ENCODE measurements around the gene MSANTD4.
A peak's percentile ranks its signal among the peaks of the same experiment; 100 is the strongest.
"Not testable (repeated sequence)": the region's sequence is repeated elsewhere in the genome, so short reads cannot be mapped to it uniquely, and the experiment has no call there.

The MSANTD4 gene

DNA sequence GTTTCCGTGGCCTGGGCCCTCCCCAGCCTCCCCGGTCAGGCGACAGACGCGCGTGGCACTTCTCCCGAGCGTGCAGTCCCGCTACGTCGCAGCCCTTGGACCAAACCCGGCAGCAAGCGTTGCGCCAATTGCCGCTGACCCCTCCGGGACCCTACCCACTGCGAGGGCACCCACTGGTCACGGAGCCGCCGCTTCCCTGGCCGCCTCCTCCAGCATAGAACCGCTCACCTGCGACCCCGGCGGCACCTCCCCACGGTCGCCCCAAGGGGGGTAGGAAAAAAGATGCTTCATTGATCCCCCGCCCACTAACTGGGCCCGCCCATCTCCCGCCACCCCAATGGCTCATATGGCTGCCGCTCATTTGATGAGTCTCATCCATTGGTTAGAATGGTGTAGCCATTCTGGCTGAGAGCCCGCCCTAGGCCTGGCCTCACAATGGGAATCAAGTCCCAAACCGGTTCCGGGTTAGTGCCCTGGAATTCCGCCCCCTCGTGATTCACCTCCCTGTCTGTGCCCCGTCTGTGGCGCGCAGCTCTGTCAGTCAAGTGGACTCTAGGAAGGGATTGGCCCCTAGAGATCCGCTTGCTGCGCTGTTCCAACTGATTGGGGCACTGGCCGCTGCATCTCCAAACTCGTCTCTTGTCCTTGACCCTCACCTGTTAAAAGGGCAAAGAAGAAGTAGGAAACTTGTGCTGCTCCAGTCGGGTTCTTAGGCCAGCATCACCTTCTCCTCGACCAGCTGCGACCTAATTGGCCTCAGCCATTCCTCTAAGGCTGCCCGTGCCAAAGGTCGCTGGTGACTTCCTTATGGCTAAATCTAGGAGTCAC is at the start of gene MSANTD4:
Gene MSANTD4, minus strand, starts transcription at position 274 of the 828 bp plus-strand sequence. CDS start 11,323 bp downstream, outside the sequence.
- DNase-seq, result peak; percentile 99

DNA sequence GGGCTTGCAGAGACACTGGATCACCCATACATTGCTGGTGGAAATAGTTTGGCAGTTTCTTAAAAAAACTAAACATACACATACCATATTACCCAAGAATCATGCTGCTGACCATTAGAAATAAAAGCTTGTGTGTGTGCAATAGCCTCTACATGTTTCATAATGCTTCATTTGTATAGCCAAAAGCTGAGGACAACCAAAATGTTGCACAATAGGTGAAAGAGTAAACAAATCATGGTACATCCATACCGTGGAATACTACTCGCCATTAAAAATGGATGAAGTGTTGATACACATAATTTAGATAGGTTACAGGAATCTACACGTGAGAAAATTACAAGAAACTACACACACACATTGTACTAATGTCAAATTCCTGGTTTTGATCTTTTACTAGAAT is 48.6 kb upstream of the MSANTD4 start:
- no peak for DNase-seq

DNA sequence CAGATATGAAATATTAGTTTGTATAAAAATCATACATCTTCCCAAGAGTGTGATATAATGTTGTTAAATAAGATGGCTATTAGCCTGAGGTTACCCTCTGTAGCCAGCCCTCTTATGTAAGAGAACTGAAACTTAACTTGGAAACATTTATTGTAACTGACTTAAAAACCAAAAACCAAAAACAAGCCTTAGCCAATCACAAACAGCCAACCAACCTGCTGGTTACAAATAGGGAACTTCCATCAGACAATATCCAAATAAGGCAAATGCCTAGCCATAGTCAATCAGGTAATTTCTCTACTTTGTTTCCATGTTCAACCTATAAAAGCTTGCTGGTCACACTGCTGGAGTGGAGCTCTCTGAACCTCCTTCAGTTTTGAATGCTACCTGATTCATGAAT is 41.0 kb upstream of the MSANTD4 start:
- no peak for DNase-seq

DNA sequence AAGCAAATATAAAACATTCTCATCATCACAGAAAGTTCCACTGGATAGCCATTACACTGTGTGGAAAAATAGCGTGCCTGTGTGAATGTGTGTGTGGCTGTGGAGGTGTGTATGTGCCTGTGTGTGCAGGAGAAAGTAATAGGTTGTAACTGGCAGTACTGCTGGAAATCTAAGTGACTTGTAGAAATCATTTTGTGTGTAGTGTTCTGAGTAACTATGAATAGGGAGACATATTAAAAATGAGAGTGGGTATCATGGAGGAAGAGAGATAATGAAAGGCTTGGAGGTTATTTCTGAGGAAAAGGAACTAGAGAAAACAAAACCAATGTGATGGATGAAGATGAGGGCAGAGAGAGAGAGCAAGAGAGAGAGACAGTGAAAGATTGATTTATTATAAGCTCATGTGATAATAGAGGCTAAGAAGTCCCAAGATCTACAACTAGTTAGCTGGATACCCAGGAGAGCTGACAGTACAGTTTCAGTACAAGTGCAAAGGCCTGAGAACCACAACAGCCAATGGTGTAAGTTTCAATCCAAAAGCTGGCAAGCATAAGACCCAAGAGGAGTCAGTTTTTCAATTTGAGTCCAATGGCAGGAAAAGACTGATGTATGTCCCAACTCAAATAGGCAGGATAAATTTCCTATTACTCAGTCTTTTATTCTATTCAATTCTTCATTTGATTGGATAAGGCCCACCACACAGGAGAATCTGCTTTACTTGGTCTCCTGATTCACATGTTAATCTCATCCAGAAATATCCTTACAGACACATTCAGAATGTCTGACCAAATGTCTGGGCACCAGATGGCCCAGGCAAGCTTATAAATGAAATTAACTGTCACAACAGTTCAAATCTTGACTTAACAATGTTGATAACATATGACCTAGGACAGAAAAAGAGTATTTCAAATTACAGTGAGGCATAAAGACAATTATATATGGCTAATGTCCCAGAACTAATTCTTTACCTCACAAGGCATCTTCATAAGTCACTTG is 40.2 kb upstream of the MSANTD4 start:
- DNase-seq, result no peak

DNA sequence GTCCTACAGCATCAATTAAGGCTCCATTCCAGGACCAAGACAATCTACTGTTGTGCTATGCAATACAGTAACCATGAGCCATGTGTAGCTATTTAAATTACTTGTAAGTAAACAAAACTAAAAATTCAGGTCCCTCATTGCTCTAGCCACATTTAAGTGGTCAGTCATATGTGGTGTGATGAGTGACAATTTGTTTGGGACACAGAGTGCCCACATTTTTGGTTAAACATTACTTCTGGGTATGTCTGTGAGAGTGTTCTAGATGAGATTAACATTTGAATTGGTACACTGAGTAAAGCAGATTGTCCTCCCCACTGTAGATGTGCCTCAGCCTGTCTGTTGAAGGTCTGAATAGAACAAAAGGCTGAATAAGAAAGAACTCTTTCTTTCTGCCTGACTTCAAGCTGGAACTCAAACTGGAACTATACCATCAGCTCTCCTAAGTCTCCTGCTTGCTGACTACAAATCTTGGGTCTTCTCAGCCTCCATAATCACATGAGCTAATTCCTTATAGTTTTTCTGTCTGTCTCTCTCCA is 39.3 kb upstream of the MSANTD4 start:
- no peak for DNase-seq

GRCh38 chr11:106059617-106060016 is 37.6 kb upstream of the MSANTD4 start:
- DNase-seq, result no peak

GRCh38 chr11:106058377-106058776 is 36.3 kb upstream of the MSANTD4 start:
- not testable (repeated sequence) for DNase-seq

- no peak for DNase-seq
Observed at GRCh38 chr11:106051103-106051502, 29.1 kb upstream of the MSANTD4 start.

DNA sequence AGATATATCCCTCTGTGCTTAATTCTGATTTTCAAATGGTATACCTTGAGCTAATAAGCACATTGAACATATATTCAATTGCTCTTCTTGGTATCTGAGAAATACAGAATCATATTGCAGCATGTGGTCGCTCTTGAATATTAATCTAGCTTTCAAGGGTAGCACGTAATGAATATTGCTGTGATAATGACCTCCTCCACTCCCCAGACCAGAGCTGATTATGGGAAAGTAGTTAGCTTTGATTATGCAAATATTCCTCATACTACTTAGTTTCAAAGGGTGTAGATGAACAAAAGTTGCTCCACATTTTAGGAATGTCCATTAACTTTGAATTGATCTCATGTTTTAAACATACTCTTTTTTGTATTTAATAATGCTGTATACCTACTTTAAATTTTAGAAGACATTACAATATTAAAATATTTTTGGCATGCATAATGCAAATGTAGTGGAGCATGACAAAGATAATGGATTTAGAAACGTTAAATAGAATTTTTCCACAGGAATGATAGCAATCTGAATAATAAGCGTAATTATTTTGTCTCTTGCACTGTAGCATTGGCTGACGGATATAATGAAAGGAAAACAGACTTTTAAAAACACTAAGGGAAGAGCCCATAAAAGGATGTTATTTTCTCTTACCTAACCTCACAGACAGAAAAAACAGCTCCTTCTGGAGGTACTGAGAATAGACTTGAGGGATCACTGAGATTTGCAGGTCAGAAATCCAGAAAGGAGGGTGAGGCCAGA is 27.9 kb upstream of the MSANTD4 start:
- no peak for DNase-seq

DNA sequence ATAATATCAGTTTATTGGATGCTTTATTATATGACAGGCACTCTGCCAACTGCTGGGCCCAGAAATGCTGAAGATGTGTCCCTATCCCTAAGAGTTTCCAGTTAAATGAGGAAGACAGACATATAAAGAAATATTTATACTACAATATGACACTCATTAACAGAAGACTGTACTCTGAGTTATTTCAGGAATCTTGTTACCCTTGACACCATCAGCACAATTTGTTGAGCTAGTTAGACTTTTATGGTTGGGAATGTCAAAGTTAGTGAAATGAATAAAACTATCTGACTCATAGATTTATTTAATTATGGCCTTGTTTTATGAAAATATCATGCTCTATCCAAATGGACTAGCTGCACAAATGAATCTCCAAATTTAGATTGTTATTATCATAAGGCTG is 25.6 kb upstream of the MSANTD4 start:
- DNase-seq, result peak; percentile 10

DNA sequence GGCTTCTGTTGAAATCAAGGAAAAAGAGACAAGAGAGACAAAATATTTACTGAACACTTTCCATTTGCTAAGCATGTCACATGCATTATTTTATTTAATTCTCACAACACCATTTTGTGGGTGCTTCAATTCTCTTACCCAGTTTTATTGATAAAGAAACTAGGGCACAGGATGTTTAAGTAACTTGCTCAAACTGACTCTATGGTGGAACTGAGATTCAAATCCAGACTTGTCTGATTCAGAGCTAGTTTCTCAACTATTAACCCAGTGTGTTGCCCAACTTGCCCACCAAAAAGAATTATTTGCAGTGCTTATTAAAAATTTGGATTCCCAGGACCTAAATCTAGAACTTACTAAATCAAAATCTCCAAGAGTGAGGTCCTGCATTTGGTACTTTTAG is 21.5 kb upstream of the MSANTD4 start:
- DNase-seq, result no peak

GRCh38 chr11:106032861-106033260 is 10.8 kb upstream of the MSANTD4 start:
- DNase-seq, result no peak

DNA sequence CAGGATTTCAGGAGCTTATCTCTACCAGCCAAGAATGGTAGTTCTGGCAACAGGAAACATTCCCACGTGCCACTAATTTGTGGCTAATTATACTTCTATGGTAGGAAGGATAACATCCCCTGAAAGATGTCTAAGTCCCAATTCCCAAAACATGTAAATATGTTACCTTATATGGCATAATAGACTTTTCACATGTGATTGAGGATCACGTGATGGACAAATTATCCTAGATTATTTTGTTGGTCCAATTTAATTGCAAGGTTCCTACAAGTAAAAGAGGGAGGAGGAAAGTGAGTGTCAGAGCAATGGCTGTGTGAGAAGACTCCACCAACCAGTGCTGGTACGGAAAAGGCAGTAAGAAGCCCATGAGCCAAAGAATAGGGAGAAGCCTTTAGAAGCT is 9.9 kb upstream of the MSANTD4 start:
- no peak for DNase-seq

GRCh38 chr11:106031202-106031810 is 9.3 kb upstream of the MSANTD4 start:
- DNase-seq, result no peak

- no peak for DNase-seq
Observed at GRCh38 chr11:106030609-106031008, 8.6 kb upstream of the MSANTD4 start.

GRCh38 chr11:106022795-106023275 is 795 bp upstream of the MSANTD4 start:
- DNase-seq, result no peak

DNA sequence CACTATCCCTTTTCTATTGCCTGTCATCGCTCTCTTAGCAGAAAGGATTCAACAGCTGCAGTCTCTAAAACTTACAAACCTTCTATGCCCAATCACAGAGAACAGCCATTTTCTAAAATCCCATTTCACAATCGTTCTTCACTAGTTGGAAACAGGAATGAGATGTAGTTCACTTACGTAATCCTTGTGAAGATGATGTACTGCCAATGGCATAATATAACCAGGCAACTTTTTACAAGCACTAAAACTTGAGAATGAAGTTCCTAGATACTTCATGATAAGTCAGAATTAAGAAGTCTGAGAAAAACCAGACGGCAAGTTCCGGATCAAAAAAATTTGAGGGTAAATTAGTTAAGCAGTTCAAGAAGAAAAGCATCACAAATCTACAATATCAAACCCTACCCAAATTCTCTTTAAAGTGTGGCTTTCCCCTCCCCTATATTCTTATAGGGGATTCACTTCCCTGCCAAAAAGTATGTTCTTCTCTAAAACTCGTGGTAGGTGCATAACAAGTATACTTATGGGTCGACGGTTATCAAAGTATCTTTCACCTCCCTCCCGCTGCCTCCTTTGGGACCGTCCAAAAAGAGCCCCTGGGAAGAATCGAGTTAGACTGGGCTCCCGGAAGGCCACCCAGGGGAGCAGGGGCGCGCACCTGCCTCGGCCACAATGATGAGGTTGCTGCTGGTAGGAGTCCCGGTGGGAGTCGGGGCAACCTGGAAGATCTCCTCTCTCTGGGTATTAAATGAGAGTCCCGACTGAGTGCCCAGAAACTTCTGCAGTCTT is 666 bp downstream of the MSANTD4 start:
- DNase-seq, result peak; percentile 37

DNA sequence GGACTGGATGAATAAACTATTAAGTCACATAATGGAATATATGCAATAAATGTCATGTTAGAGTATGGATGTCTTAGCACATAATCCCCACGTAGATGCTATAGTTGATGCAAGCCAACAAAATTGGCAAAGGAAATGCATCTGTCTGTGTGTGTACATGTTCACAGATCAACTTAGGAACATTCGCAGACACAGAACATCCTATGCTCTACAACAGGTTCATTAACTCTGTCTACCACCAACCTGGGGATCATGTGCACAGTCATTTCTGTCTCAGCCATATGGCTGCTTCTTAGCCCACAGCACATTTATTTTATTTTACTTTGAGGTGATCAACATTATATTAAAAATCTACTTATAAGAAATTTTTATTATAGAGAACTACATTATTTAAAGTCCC is 4.9 kb downstream of the MSANTD4 start:
- DNase-seq, result no peak

DNA sequence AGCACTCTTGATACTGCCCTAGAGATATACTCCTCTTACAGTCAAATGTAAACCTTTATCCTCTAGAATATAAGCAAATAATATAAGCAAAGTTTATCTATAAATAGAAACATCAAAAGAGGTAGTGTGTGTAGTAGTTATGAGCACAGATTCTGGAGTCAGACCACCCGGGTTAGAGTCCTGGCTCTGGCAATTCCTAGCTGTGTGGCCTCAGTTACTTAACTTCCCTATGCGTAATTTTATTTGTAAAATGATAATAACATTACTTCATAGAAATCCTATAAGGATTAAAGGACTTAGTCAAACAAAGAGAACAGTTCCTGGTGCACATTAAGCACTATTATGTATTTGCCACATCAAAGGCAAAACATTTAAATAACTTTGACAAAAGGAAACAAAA is 7.0 kb downstream of the MSANTD4 start:
- DNase-seq, result no peak

DNA sequence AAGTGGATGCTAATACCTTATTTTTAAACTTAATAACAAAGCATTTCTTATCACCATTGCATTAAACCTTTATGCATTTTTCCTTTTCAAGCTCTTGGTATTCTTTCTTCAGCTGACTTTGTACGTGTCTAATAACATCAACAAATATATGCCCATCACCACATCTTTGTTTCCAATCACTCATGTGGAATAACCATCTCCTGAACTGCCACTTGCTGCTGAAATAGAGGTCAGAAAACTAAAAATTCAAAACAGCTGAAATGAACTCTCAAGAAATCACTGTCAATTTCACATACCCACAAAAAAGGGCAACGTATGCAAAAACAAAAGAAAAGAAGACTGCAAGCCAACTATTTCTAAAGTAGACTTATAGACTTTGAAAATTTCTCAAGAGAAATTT is 7.4 kb downstream of the MSANTD4 start:
- DNase-seq, result no peak

GRCh38 chr11:106014035-106014434 is 8.0 kb downstream of the MSANTD4 start:
- DNase-seq, result no peak

Measured in fibroblast of skin of right quadriceps (primary cell).